GM23338 (cell line): ENCODE results near the gene TERB1. TPM values are rescaled to one million over a fixed set of nuclear protein-coding genes. Genes with fewer than 3 reads are reported as not detected.

Experiments
- ATAC-seq: fragments of 200-7000 bp; cut with Tn5 transposase; 3 replicates; pipeline ENCODE4 v1.9.1; 2020
- DNase-seq: peaks from one replicate; pipeline ENCODE4 v3.0.0-alpha.2; 2015; ENCODE audit warnings: low spot score
- H2AFZ ChIP-seq: fragments of 200-600 bp; sonication (generic); 2 replicates; pipeline ENCODE4 v1.8.0; 2016; ENCODE audit warnings: antibody characterized with exemption, mild to moderate bottlenecking, moderate library complexity
- H3F3A ChIP-seq: fragments of 200-600 bp; sonication (generic); replicated peaks from 2 replicates; pipeline ENCODE4 v1.8.0; 2017; ENCODE audit warnings: antibody characterized with exemption, mixed run types, low read depth
- H3K27ac ChIP-seq: fragments of 200-600 bp; sonication (generic); 2 replicates; pipeline ENCODE4 v1.6.1; 2016; ENCODE audit warnings: low read depth
- H3K27me3 ChIP-seq: fragments of 200-600 bp; sonication (generic); 2 replicates; pipeline ENCODE4 v1.8.0; 2016; ENCODE audit warnings: mild to moderate bottlenecking, mixed run types, moderate library complexity; ENCODE audit not compliant: insufficient read depth
- H3K36me3 ChIP-seq: fragments of 200-600 bp; sonication (generic); 2 replicates; pipeline ENCODE4 v1.8.0; 2016; ENCODE audit warnings: mild to moderate bottlenecking; ENCODE audit not compliant: insufficient read depth
- H3K4me1 ChIP-seq: fragments of 200-600 bp; sonication (generic); 2 replicates; pipeline ENCODE4 v1.8.0; 2016; ENCODE audit warnings: mild to moderate bottlenecking, moderate library complexity; ENCODE audit not compliant: insufficient read depth
- H3K4me2 ChIP-seq: fragments of 200-600 bp; sonication (generic); 2 replicates; pipeline ENCODE4 v1.7.1; 2017; ENCODE audit warnings: mixed run types
- H3K4me3 ChIP-seq: fragments of 200-600 bp; sonication (generic); 2 replicates; pipeline ENCODE4 v1.6.1; 2016; ENCODE audit warnings: mixed run types
- H3K79me2 ChIP-seq: fragments of 200-600 bp; sonication (generic); replicated peaks from 2 replicates; pipeline ENCODE4 v1.8.0; 2017; ENCODE audit warnings: mild to moderate bottlenecking; ENCODE audit not compliant: insufficient read depth
- H3K9me2 ChIP-seq: fragments of 200-600 bp; sonication (generic); 2 replicates; pipeline ENCODE4 v1.8.0; 2017; ENCODE audit not compliant: insufficient read depth
- H4K20me1 ChIP-seq: fragments of 200-600 bp; sonication (generic); replicated peaks from 2 replicates; pipeline ENCODE4 v1.8.0; 2017; ENCODE audit warnings: mild to moderate bottlenecking; ENCODE audit not compliant: insufficient read depth
- H3K27ac Mint-ChIP-seq: 2 replicates; pipeline ENCODE4 v1.8.0; 2020; ENCODE audit warnings: inconsistent platforms, mild to moderate bottlenecking, moderate library complexity, mixed read lengths
- H3K27me3 Mint-ChIP-seq: 3 replicates; pipeline ENCODE4 v1.8.0; 2022; ENCODE audit warnings: low read depth, mild to moderate bottlenecking, moderate library complexity, mixed read lengths, inconsistent platforms; ENCODE audit not compliant: insufficient read depth, poor library complexity
- H3K36me3 Mint-ChIP-seq: 3 replicates; pipeline ENCODE4 v1.8.0; 2021; ENCODE audit warnings: low read depth, mild to moderate bottlenecking, inconsistent platforms, moderate library complexity, mixed read lengths
- H3K4me1 Mint-ChIP-seq: 3 replicates; pipeline ENCODE4 v1.8.0; 2020; ENCODE audit warnings: mild to moderate bottlenecking, inconsistent platforms, mixed read lengths
- H3K4me3 Mint-ChIP-seq: 3 replicates; pipeline ENCODE4 v1.8.0; 2021; ENCODE audit warnings: moderate library complexity, mild to moderate bottlenecking, inconsistent platforms, mixed read lengths
- H3K9me3 Mint-ChIP-seq: 3 replicates; pipeline ENCODE4 v1.8.0; 2020; ENCODE audit warnings: moderate library complexity, mild to moderate bottlenecking, inconsistent platforms, mixed read lengths
- CREB1 ChIP-seq: fragments of 250-450 bp; sonication (Bioruptor Pico); IDR thresholded peaks from 2 replicates; pipeline ENCODE4 v1.5.0; 2020; ENCODE audit warnings: low read depth, mild to moderate bottlenecking, moderate library complexity
- CTCF ChIP-seq, 2 experiments: fragments of 200-600 bp in 1 of 2; sonication (generic) in 1 of 2; conservative IDR thresholded peaks; 2 replicates each; pipeline versions ENCODE4 v1.5.1 to v1.6.1; 2016 to 2017; ENCODE audit warnings: antibody characterized with exemption in 2 of 2, low read depth in 2 of 2, mild to moderate bottlenecking in 2 of 2, moderate library complexity in 1 of 2
- ETS1 ChIP-seq: IDR thresholded peaks from 2 replicates; pipeline ENCODE4 v1.6.1; 2016; ENCODE audit warnings: antibody characterized with exemption
- EZH2phosphoT487 ChIP-seq: fragments of 200-600 bp; sonication (generic); IDR thresholded peaks from one replicate; pipeline ENCODE4 v1.8.1; 2018; ENCODE audit warnings: antibody characterized with exemption; ENCODE audit not compliant: unreplicated experiment
- JUNB ChIP-seq: IDR thresholded peaks from one replicate; pipeline ENCODE4 v1.6.1; 2016; ENCODE audit warnings: antibody characterized with exemption; ENCODE audit not compliant: unreplicated experiment
- NANOG ChIP-seq: IDR thresholded peaks from 2 replicates; pipeline ENCODE4 v1.6.1; 2016; ENCODE audit warnings: antibody characterized with exemption, borderline replicate concordance
- POLR2AphosphoS5 ChIP-seq: IDR thresholded peaks from 2 replicates; pipeline ENCODE4 v1.6.1; 2016; ENCODE audit warnings: antibody characterized with exemption, low read depth
- STAT1 ChIP-seq: IDR thresholded peaks from one replicate; pipeline ENCODE4 v1.6.1; 2016; ENCODE audit warnings: antibody characterized with exemption; ENCODE audit not compliant: unreplicated experiment
- ZNF114 ChIP-seq: fragments of 250-450 bp; sonication (Bioruptor Pico); IDR thresholded peaks from 2 replicates; pipeline ENCODE4 v1.5.0; 2020; ENCODE audit warnings: mild to moderate bottlenecking, moderate library complexity
- ZNF331 ChIP-seq: fragments of 250-450 bp; sonication (Bioruptor Pico); IDR thresholded peaks from 2 replicates; pipeline ENCODE4 v1.5.0; 2020; ENCODE audit warnings: low read depth, mild to moderate bottlenecking, moderate library complexity
- ZNF462 ChIP-seq: fragments of 250-450 bp; sonication (Bioruptor Pico); IDR thresholded peaks from 2 replicates; pipeline ENCODE4 v1.5.0; 2020; ENCODE audit warnings: mild to moderate bottlenecking, moderate library complexity
- polyA plus RNA-seq: library from polyadenylated mRNA; unstranded; fragments of >200 nt; fragmentation: Nextera tagmentation; extraction: Ambion mirVana; gene quantifications from 2 replicates; pipeline ENCODE4 v1.2.1, GENCODE V29; 2016
- total RNA-seq: library from RNA; depleted of rRNA; stranded (reverse); fragments of >200 nt; shearing (Covaris generic); gene quantifications from 2 replicates; pipeline ENCODE4 v1.2.3, GENCODE V29; 2014

Gene TERB1
- total and polyA plus RNA-seq, 2 experiments from 2014 or later, result not detected

GRCh38 chr16:66714654-66715307 lies 86.6 kb downstream of the TERB1 start:
- Histone ChIP-seq H4K20me1 (no peaks in the 10 kb centered on the region), H3K4me1 (no peaks in the 10 kb centered on the region), H3K27ac (no peak overlapping the region), H3K4me2 (no peak overlapping the region), H2AFZ (no peak overlapping the region), H3K27me3 (no peaks in the 10 kb centered on the region), H3F3A (peaks cover 12% of the 10 kb centered on the region), H3K9me2 (no peaks in the 10 kb centered on the region), H3K79me2 (no peaks in the 10 kb centered on the region), H3K4me3 (no peak overlapping the region), H3K36me3 (0 out of 2 replicates have a peak, but pooled peaks cover 5% of the 10 kb centered on the region)
- no peak for DNase-seq
- Mint-ChIP-seq H3K4me1 (no peaks in the 10 kb centered on the region), H3K27ac (no peak overlapping the region; the same call in 1 of the 2 replicates), H3K27me3 (peaks cover 4% of the 10 kb centered on the region), H3K9me3 (peaks cover 11% of the 10 kb centered on the region; the same call in 2 of the 3 replicates), H3K4me3 (no peak overlapping the region), H3K36me3 (peaks cover 14% of the 10 kb centered on the region)
- no peak for TF ChIP-seq ZNF331 (CRISPR knock-in tag)
- no peak for TF ChIP-seq CREB1 (CRISPR knock-in tag)
- no peak for TF ChIP-seq JUNB
- TF ChIP-seq NANOG, result no peak
- TF ChIP-seq ZNF114 (CRISPR knock-in tag), result no peak
- ATAC-seq, result no peak

GRCh38 chr16:66714062-66714461 lies 87.3 kb downstream of the TERB1 start:
- Histone ChIP-seq H4K20me1 (no peaks in the 10 kb centered on the region), H3K27ac (no peak overlapping the region), H3K4me1 (no peaks in the 10 kb centered on the region), H3K27me3 (no peaks in the 10 kb centered on the region), H3K4me3 (no peak overlapping the region), H3F3A (peaks cover 12% of the 10 kb centered on the region), H3K9me2 (no peaks in the 10 kb centered on the region), H2AFZ (no peak overlapping the region), H3K4me2 (no peak overlapping the region), H3K79me2 (no peaks in the 10 kb centered on the region), H3K36me3 (no peaks in the 10 kb centered on the region)
- no peak for ATAC-seq
- Mint-ChIP-seq H3K4me1 (no peaks in the 10 kb centered on the region), H3K27ac (no peak overlapping the region), H3K4me3 (no peak overlapping the region), H3K27me3 (peaks cover 4% of the 10 kb centered on the region), H3K9me3 (peaks cover 11% of the 10 kb centered on the region; the same call in 2 of the 3 replicates), H3K36me3 (peaks cover 12% of the 10 kb centered on the region)
- DNase-seq, result no peak
- TF ChIP-seq NANOG (no peak), ETS1 (no peak), EZH2phosphoT487 (no peak), ZNF114 (CRISPR knock-in tag) (no peak), CTCF (conservative IDR thresholded peaks at IDR 0.05; ENCODE audit: low read depth in 2 of 2) (no peak), POLR2AphosphoS5 (no peak), STAT1 (no peak), ZNF462 (CRISPR knock-in tag) (no peak)
